K562 treated with DMSO at 1 percent for 48 hours (cell line): ENCODE results near the gene KIAA2012. TPM values are rescaled to one million over a fixed set of nuclear protein-coding genes. Genes with fewer than 3 reads are reported as not detected.

Source experiments
- total RNA-seq: library from RNA; unstranded; fragments of 300-600 nt; gene quantifications from 2 replicates; pipeline ENCODE4 v1.2.3, GENCODE V29; 2022; ENCODE audit warnings: low replicate concordance; ENCODE audit errors: extremely low read depth

Gene KIAA2012
- not detected in 2 replicates for total RNA-seq

GRCh38 chr2:202072737-202073401 lies at the start of gene KIAA2012:
TSS of gene KIAA2012 (plus strand) at chr2:202073255. CDS start at chr2:202073628, 373 bp downstream.

GRCh38 chr2:202033317-202034248 lies 39.5 kb upstream of the KIAA2012 start, which contains the start of gene FZD7:
TSS of gene FZD7 (plus strand) at chr2:202033855. CDS start at chr2:202034648, 793 bp downstream.

GRCh38 chr2:202238234-202239197 lies 165.5 kb downstream of the KIAA2012 start, which contains the start of gene SUMO1:
TSS of gene SUMO1 (minus strand) at chr2:202238597. CDS start at chr2:202238451, 146 bp downstream.

Other genes starting within 250 kb of the KIAA2012 start
- gene FZD7, start 39.4 kb upstream of the KIAA2012 start, total RNA-seq: not detected in 2 replicates
- gene SUMO1, start 165.3 kb downstream of the KIAA2012 start, total RNA-seq: not detected in 2 replicates
- 195 TPM in 1 of 2 replicates, not detected in the other for gene NOP58, start 192.5 kb downstream of the KIAA2012 start, total RNA-seq